HEK293 (cell line): ENCODE measurements around the gene DYNLRB2.

Experiments used
- ATF2 ChIP-seq: fragments of 450-650 bp; formaldehyde crosslinking; IDR thresholded peaks from 2 replicates; pipeline ENCODE4 v1.5.1; 2016; ENCODE audit warnings: missing biosample characterization, missing genetic modification characterization, low read depth
- CTCF ChIP-seq: fragments of 450-650 bp; formaldehyde crosslinking; IDR thresholded peaks from 2 replicates; pipeline ENCODE4 v1.5.1; 2016; ENCODE audit warnings: missing biosample characterization, missing genetic modification characterization
- ELK4 ChIP-seq: IDR thresholded peaks from 2 replicates; pipeline ENCODE4 v1.6.1; 2011; ENCODE audit warnings: mild to moderate bottlenecking, low read depth, low read length, borderline replicate concordance
- KLF16 ChIP-seq: fragments of 450-650 bp; formaldehyde crosslinking; IDR thresholded peaks from 2 replicates; pipeline ENCODE4 v1.5.1; 2017; ENCODE audit warnings: missing biosample characterization, missing genetic modification characterization
- MEIS1 ChIP-seq: sonication (generic); formaldehyde crosslinking; IDR thresholded peaks from 2 replicates; pipeline ENCODE4 v1.8.1; 2022; ENCODE audit warnings: missing genetic modification reagents, mild to moderate bottlenecking, borderline replicate concordance
- REST ChIP-seq: fragments of 450-650 bp; formaldehyde crosslinking; IDR thresholded peaks from 2 replicates; pipeline ENCODE4 v1.5.1; 2016; ENCODE audit warnings: missing biosample characterization, missing genetic modification characterization
- ZBTB8A ChIP-seq: fragments of 450-650 bp; formaldehyde crosslinking; IDR thresholded peaks from 2 replicates; pipeline ENCODE4 v1.5.1; 2016; ENCODE audit warnings: missing biosample characterization, missing genetic modification characterization
- ZFP41 ChIP-seq: fragments of 450-650 bp; formaldehyde crosslinking; IDR thresholded peaks from 2 replicates; pipeline ENCODE4 v1.5.1; 2016; ENCODE audit warnings: missing biosample characterization, missing genetic modification characterization, borderline replicate concordance
- ZNF138 ChIP-seq: fragments of 450-650 bp; formaldehyde crosslinking; IDR thresholded peaks from 2 replicates; pipeline ENCODE4 v1.5.1; 2016; ENCODE audit warnings: missing biosample characterization, missing genetic modification characterization, borderline replicate concordance
- ZNF174 ChIP-seq: fragments of 450-650 bp; formaldehyde crosslinking; IDR thresholded peaks from 2 replicates; pipeline ENCODE4 v1.5.0; 2017; ENCODE audit warnings: missing biosample characterization, mild to moderate bottlenecking, missing genetic modification characterization
- ZNF239 ChIP-seq: fragments of 450-650 bp; formaldehyde crosslinking; IDR thresholded peaks from 2 replicates; pipeline ENCODE4 v1.5.1; 2016; ENCODE audit warnings: missing biosample characterization, missing genetic modification characterization
- ZNF274 ChIP-seq, 2 experiments: fragments of 200-500 bp in 1 of 2; fragments of 450-650 bp in 1 of 2; sonication (Bioruptor generic) in 1 of 2; formaldehyde crosslinking in 1 of 2; IDR thresholded peaks; 2 replicates each; pipeline versions ENCODE4 v1.5.1 to v1.6.1; 2014 to 2016; ENCODE audit warnings: borderline replicate concordance in 1 of 2, inconsistent platforms in 1 of 2, low read length in 1 of 2, missing biosample characterization in 1 of 2, missing genetic modification characterization in 1 of 2
- ZNF416 ChIP-seq: fragments of 450-650 bp; formaldehyde crosslinking; IDR thresholded peaks from 2 replicates; pipeline ENCODE4 v1.5.1; 2016; ENCODE audit warnings: missing biosample characterization, missing genetic modification characterization
- ZNF660 ChIP-seq: fragments of 450-650 bp; IDR thresholded peaks from 2 replicates; pipeline ENCODE4 v1.5.1; 2018; ENCODE audit warnings: missing biosample characterization, mild to moderate bottlenecking, missing genetic modification characterization

- TF ChIP-seq ELK4 (no peak), ZNF660 (no peak), ZNF274 (IDR thresholded peaks at IDR 0.05; ENCODE audit: low read length) (no peak), ZNF274 (tag by site-specific recombination; IDR thresholded peaks at IDR 0.05; ENCODE audit: borderline replicate concordance) (no peak), ZNF416 (no peak), CTCF (no peak), ATF2 (tag by site-specific recombination) (no peak), ZBTB8A (tag by site-specific recombination) (no peak), ZNF239 (no peak), MEIS1 (CRISPR knock-in tag) (no peak), KLF16 (tag by site-specific recombination) (no peak), ZFP41 (tag by site-specific recombination) (no peak), ZNF174 (tag by site-specific recombination) (no peak), ZNF138 (tag by site-specific recombination) (no peak), REST (tag by site-specific recombination) (no peak)
Observed at GRCh38 chr16:80515374-80515773, 25.4 kb upstream of the DYNLRB2 start.
